HG03354 (cell line): ENCODE measurements around the gene SPACA9.

Source experiments
- ATAC-seq: cut with Tn5 transposase; IDR thresholded peaks from one replicate; pipeline ENCODE4 v1.9.1; 2021; ENCODE audit warnings: mild to moderate bottlenecking; ENCODE audit not compliant: unreplicated experiment, poor library complexity, severe bottlenecking

SPACA9 gene

GRCh38 chr9:132878695-132879456 is at the start of gene SPACA9:
SPACA9 (plus strand) TSS chr9:132878898; CDS start chr9:132883948, 5,050 bp downstream.
- ATAC-seq, result no peak

DNA sequence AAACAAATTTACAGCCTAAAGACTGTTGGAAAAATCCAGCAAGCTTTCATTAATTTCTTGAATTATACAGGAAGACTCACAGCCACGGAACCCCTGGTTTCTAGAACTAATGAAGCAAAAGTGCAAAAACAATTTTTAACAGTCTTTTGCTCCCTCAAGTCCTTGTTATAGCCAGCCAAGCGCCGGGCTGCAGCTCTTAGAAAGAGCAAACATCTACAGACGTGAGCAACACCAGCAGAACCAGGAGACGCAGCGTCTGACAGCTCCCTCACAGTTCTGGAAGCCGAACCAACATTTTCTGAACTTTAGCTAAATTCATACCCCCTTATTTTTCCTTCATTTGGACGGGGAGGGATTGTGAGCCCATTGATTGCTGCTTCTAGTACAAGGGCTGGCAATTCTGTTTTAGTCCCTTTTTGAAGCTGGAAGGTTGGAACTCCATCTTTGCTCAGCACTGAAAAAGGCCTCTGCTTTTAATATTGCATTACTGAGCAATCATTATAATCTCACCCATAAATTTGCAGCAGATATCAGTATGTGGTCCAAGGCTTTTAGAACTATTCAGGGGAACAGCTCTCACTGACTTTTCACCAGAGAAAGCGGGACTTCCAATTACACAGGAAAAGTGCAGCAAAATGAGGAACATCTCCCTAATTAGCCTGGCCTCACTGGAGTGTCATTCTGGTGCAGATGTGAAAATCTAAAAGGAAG is 46.4 kb upstream of the SPACA9 start:
- ATAC-seq, result no peak

DNA sequence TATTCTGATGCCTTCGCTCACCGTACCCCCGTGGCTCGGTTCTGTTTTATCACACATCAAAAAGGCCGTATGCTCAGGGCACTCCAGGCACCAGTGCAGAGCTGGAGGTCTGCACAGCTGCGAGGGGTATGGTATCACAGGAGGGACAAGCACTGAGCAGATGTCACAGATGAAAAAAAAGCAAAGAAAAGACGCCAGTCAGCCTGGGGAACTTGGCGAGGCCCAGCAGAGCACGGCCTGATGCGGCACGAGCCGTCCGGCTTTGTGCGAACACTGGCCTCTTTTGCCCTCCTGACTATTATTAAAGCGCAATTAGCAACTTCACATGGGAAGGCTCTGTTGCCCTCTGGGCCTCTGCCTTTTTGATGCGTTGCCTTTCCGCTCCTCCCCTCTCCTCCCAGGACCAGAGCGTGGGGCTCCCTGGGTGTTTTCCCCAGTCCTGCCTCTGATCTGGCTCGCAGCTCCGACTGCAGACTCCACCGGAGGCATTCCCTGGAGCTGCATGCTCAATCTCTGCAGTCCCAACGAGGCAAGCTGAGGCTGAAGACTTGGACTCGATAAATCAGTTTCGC is 45.1 kb upstream of the SPACA9 start:
- ATAC-seq, result no peak

GRCh38 chr9:132834343-132834742 is 44.4 kb upstream of the SPACA9 start:
- no peak for ATAC-seq

GRCh38 chr9:132837501-132838286 is 41.0 kb upstream of the SPACA9 start:
- no peak for ATAC-seq

DNA sequence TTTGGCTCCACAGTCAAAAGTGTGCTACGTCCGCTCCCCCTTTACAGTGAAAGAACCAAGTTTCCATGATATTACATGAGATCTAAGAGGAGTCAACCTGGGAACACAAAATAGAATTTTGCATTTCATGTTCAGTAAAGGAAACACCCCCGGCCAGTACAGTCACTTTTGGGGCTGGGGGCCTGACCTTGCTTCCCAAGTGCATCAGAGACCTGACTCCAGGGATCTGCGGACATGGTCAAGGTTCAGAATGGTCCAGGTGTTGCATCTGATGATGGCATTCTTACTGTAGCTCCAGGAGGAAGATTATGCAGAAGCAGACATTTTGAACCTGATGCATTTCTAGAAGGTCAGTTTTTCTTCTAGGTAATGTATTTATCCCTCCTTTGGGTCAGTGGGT is 40.4 kb upstream of the SPACA9 start:
- no peak for ATAC-seq

GRCh38 chr9:132840980-132841379 is 37.7 kb upstream of the SPACA9 start:
- no peak for ATAC-seq

GRCh38 chr9:132842124-132843044 is 36.3 kb upstream of the SPACA9 start:
- ATAC-seq, result no peak

GRCh38 chr9:132846109-132846917 is 32.4 kb upstream of the SPACA9 start:
- ATAC-seq, result no peak

- ATAC-seq, result no peak
Observed at GRCh38 chr9:132846918-132847515, 31.7 kb upstream of the SPACA9 start.

GRCh38 chr9:132849185-132849706 is 29.5 kb upstream of the SPACA9 start:
- ATAC-seq, result no peak

GRCh38 chr9:132853482-132853881 is 25.2 kb upstream of the SPACA9 start:
- ATAC-seq, result no peak

- no peak for ATAC-seq
Observed at GRCh38 chr9:132854832-132855231, 23.9 kb upstream of the SPACA9 start.

- ATAC-seq, result no peak
Observed at GRCh38 chr9:132855904-132856303, 22.8 kb upstream of the SPACA9 start.

DNA sequence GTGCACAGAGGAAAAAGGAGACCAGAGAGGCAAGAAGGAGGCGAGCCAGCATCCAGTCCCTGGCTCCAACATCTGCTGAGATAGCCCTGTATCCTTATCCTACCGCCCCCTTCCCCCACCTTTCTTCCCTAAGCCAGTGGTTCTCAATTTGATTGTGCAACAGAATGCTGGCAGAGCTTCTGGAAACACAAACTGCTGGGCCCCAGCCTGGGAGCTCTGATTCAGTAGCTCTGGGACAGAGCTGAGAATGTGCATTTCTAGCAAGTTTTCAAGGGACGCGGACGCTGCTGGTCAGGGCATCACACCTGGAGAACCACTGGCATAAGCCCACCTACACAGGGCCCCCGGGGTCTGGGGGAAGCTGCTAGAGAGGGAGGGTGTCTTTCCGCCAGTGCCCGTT is 21.7 kb upstream of the SPACA9 start:
- no peak for ATAC-seq

GRCh38 chr9:132857616-132858342 is 20.9 kb upstream of the SPACA9 start:
- ATAC-seq, result no peak

GRCh38 chr9:132858751-132859150 is 19.9 kb upstream of the SPACA9 start:
- ATAC-seq, result no peak
